ENCODE measurements around the gene GRIP1. TPM values are rescaled to one million over a fixed set of nuclear protein-coding genes. Genes with fewer than 3 reads are reported as not detected.

GRIP1 gene
- total RNA-seq, 3 donors from 2014 or later (not counting 1 experiment from before 2014, with no cell fraction given) = 1.3 to 3.6 (median 1.7) TPM

GRCh38 chr12:66598079-66598478 lies 80.8 kb downstream of the GRIP1 start:
- DNase-seq (no peak), ATAC-seq (no peak)
- intact Hi-C loops (cut with micrococcal nuclease) = no loop called here
- H3K36me3 ChIP-seq (ENCODE audit: control insufficient read depth, insufficient read depth, low read length) = no peaks in the 10 kb centered on the region
- no peaks in the 10 kb centered on the region for H3K9me3 ChIP-seq (ENCODE audit: control insufficient read depth, insufficient read depth, low read length)
- Mint-ChIP-seq H3K9me3 (no peaks in the 10 kb centered on the region), H3K36me3 (no peaks in the 10 kb centered on the region), H3K4me1 (no peaks in the 10 kb centered on the region), H3K27me3 (ENCODE audit: low read depth in 2 of 2) (peaks cover 2 to 17% of the 10 kb centered on the region in 2 donors), H3K27ac (no peak overlapping the region), H3K4me3 (no peak overlapping the region)
- no peaks in the 10 kb centered on the region for H3K4me1 ChIP-seq (ENCODE audit: control insufficient read depth, insufficient read depth, low read length)
- 89% methylated on average over 3 of the region's 4 CpGs for WGBS (ENCODE audit: insufficient coverage)
- H3K4me3 ChIP-seq (ENCODE audit: low read length) = no peak overlapping the region
- H3K27ac ChIP-seq (ENCODE audit: low read length) = no peak overlapping the region
- no peak for TF ChIP-seq CTCF (IDR thresholded peaks at IDR 0.05)
- no peaks in the 10 kb centered on the region for H3K27me3 ChIP-seq (ENCODE audit: control insufficient read depth, insufficient read depth, low read length)

GRCh38 chr12:66596199-66596598 lies 82.7 kb downstream of the GRIP1 start:
- ATAC-seq (no peak), DNase-seq (no peak)
- H3K27ac ChIP-seq (ENCODE audit: low read length) = no peak overlapping the region
- no peak overlapping the region for H3K4me3 Mint-ChIP-seq
- intact Hi-C loops (cut with micrococcal nuclease) = no loop called here
- H3K4me1 ChIP-seq (ENCODE audit: control insufficient read depth, insufficient read depth, low read length) = no peaks in the 10 kb centered on the region
- peaks cover 2% of the 10 kb centered on the region for H3K27me3 ChIP-seq (ENCODE audit: control insufficient read depth, insufficient read depth, low read length)
- H3K4me3 ChIP-seq (ENCODE audit: low read length) = no peak overlapping the region
- no peak overlapping the region for H3K27ac Mint-ChIP-seq
- no peaks in the 10 kb centered on the region for H3K9me3 Mint-ChIP-seq
- H3K9me3 ChIP-seq (ENCODE audit: control insufficient read depth, insufficient read depth, low read length) = no peaks in the 10 kb centered on the region
- WGBS (ENCODE audit: insufficient coverage) = 100% methylated on average over 1 of the region's 2 CpGs
- no peaks in the 10 kb centered on the region for H3K36me3 ChIP-seq (ENCODE audit: control insufficient read depth, insufficient read depth, low read length)
- peaks cover 2 to 22% of the 10 kb centered on the region in 2 donors for H3K27me3 Mint-ChIP-seq (ENCODE audit: low read depth in 2 of 2)
- TF ChIP-seq CTCF (IDR thresholded peaks at IDR 0.05) = no peak
- H3K4me1 Mint-ChIP-seq = no peaks in the 10 kb centered on the region
- no peaks in the 10 kb centered on the region for H3K36me3 Mint-ChIP-seq

- Histone ChIP-seq H3K4me3 (ENCODE audit: low read length) (no peak overlapping the region), H3K27me3 (ENCODE audit: control insufficient read depth, insufficient read depth, low read length) (peaks cover 2% of the 10 kb centered on the region), H3K36me3 (ENCODE audit: control insufficient read depth, insufficient read depth, low read length) (no peaks in the 10 kb centered on the region), H3K27ac (ENCODE audit: low read length) (no peak overlapping the region), H3K4me1 (ENCODE audit: control insufficient read depth, insufficient read depth, low read length) (no peaks in the 10 kb centered on the region), H3K9me3 (ENCODE audit: control insufficient read depth, insufficient read depth, low read length) (no peaks in the 10 kb centered on the region)
- Mint-ChIP-seq H3K27ac (no peak overlapping the region), H3K36me3 (no peaks in the 10 kb centered on the region), H3K27me3 (ENCODE audit: low read depth in 2 of 2) (peaks cover 0 to 16% of the 10 kb centered on the region in 2 donors), H3K4me3 (no peak overlapping the region), H3K4me1 (no peaks in the 10 kb centered on the region), H3K9me3 (no peaks in the 10 kb centered on the region)
- intact Hi-C loops (cut with micrococcal nuclease) = no loop called here
- no peak for DNase-seq
- TF ChIP-seq CTCF (IDR thresholded peaks at IDR 0.05) = no peak
- no peak for ATAC-seq
These were observed 84.2 kb downstream of the GRIP1 start for GRCh38 chr12:66594688-66595087.

- Histone ChIP-seq H3K27ac (ENCODE audit: low read length) (no peak overlapping the region), H3K4me3 (ENCODE audit: low read length) (no peak overlapping the region), H3K9me3 (ENCODE audit: control insufficient read depth, insufficient read depth, low read length) (no peaks in the 10 kb centered on the region), H3K36me3 (ENCODE audit: control insufficient read depth, insufficient read depth, low read length) (no peaks in the 10 kb centered on the region), H3K27me3 (ENCODE audit: control insufficient read depth, insufficient read depth, low read length) (peaks cover 2% of the 10 kb centered on the region), H3K4me1 (ENCODE audit: control insufficient read depth, insufficient read depth, low read length) (no peaks in the 10 kb centered on the region)
- Mint-ChIP-seq H3K27me3 (ENCODE audit: low read depth in 2 of 2) (peaks cover 0 to 14% of the 10 kb centered on the region in 2 donors), H3K4me1 (no peaks in the 10 kb centered on the region), H3K9me3 (no peaks in the 10 kb centered on the region), H3K4me3 (no peak overlapping the region), H3K36me3 (no peaks in the 10 kb centered on the region), H3K27ac (no peak overlapping the region)
- TF ChIP-seq CTCF (IDR thresholded peaks at IDR 0.05) = no peak
- ATAC-seq = no peak
- no peak for DNase-seq
- 100% methylated on average over 1 of the region's 2 CpGs for WGBS (ENCODE audit: insufficient coverage)
- intact Hi-C loops (cut with micrococcal nuclease) = no loop called here
These were observed 88.4 kb downstream of the GRIP1 start for GRCh38 chr12:66590275-66590985.

Measured in natural killer cell (primary cell).